H1 (cell line): Measurements from ENCODE around the gene CTSW. TPM values are rescaled to one million over a fixed set of nuclear protein-coding genes. Genes with fewer than 3 reads are reported as not detected.

Experiments
- CTCF ChIA-PET: fragments of 300-600 bp; sonication (Branson Sonifier 250); formaldehyde crosslinking; loops from one replicate; lab custom pipeline; 2021; ENCODE audit not compliant: partially characterized antibody; lab: Charles Lee
- POLR2A ChIA-PET: fragments of 300-600 bp; sonication (Branson Sonifier 250); formaldehyde crosslinking; loops from one replicate; lab custom pipeline; 2021; ENCODE audit warnings: inconsistent platforms; ENCODE audit not compliant: partially characterized antibody; lab: Charles Lee
- DNase-seq, 2 experiments: peaks; one replicate each; pipeline versions ENCODE4 v3.0.0 to v3.0.0-alpha.2; 2010 to 2022; ENCODE audit warnings: low spot score in 2 of 2, low read depth in 1 of 2, mixed read lengths in 1 of 2
- FAIRE-seq: peaks from 2 replicates; lab custom pipeline; 2011; peaks lifted over from hg19 to GRCh38; lab: Jason Lieb, UNC
- H2AFZ ChIP-seq: 2 replicates; pipeline ENCODE4 v1.8.1; 2012; ENCODE audit warnings: low read length, inconsistent platforms
- H2AK5ac ChIP-seq: 2 replicates; pipeline ENCODE4 v1.6.1; 2013; ENCODE audit warnings: low read depth, low read length
- H2BK120ac ChIP-seq: replicated peaks from 2 replicates; pipeline ENCODE3; 2013; ENCODE audit warnings: low read depth, low read length, inconsistent platforms
- H2BK12ac ChIP-seq: 2 replicates; pipeline ENCODE4 v1.6.1; 2013; ENCODE audit warnings: low read depth, low read length
- H2BK15ac ChIP-seq: 2 replicates; pipeline ENCODE4 v1.6.1; 2013; ENCODE audit warnings: low read length
- H2BK20ac ChIP-seq: 2 replicates; pipeline ENCODE4 v1.6.1; 2013; ENCODE audit warnings: low read length
- H2BK5ac ChIP-seq: 2 replicates; pipeline ENCODE4 v1.6.1; 2013; ENCODE audit warnings: low read depth, low read length
- H3K14ac ChIP-seq: 2 replicates; pipeline ENCODE4 v1.6.1; 2013; ENCODE audit warnings: inconsistent platforms; ENCODE audit not compliant: insufficient read length
- H3K18ac ChIP-seq: 2 replicates; pipeline ENCODE4 v1.6.1; 2013; ENCODE audit warnings: low read length; ENCODE audit errors: extremely low read depth
- H3K23ac ChIP-seq: 2 replicates; pipeline ENCODE4 v1.6.1; 2013; ENCODE audit warnings: inconsistent platforms; ENCODE audit not compliant: insufficient read length
- H3K23me2 ChIP-seq: 2 replicates; pipeline ENCODE4 v1.6.1; 2013; ENCODE audit warnings: low read depth, low read length
- H3K27ac ChIP-seq: 2 replicates; pipeline ENCODE4 v1.6.1; 2011; ENCODE audit warnings: low read depth, low read length, inconsistent platforms
- H3K27me3 ChIP-seq, 4 experiments: replicated peaks in 1 of 4; 1 replicate in 1 of 4; 2 replicates in 3 of 4; pipeline versions ENCODE4 v1.6.1 to v1.8.1; 2011 to 2013; ENCODE audit warnings: low read length in 3 of 4, mild to moderate bottlenecking in 3 of 4, inconsistent platforms in 2 of 4, mixed read lengths in 2 of 4, moderate library complexity in 1 of 4; ENCODE audit not compliant: control insufficient read depth in 3 of 4, insufficient read depth in 3 of 4; ENCODE audit errors: extremely low read depth in 1 of 4
- H3K36me3 ChIP-seq, 4 experiments: 2 replicates each; pipeline versions ENCODE4 v1.6.1 to v1.8.1; 2011 to 2013; ENCODE audit warnings: mild to moderate bottlenecking in 4 of 4, low read length in 3 of 4, moderate library complexity in 2 of 4, control low read depth in 1 of 4, inconsistent platforms in 1 of 4; ENCODE audit not compliant: insufficient read depth in 4 of 4, control insufficient read depth in 2 of 4
- H3K4ac ChIP-seq: replicated peaks from 2 replicates; pipeline ENCODE3; 2013; ENCODE audit warnings: low read length, low read depth, mixed read lengths, inconsistent platforms; ENCODE audit not compliant: insufficient read length
- H3K4me1 ChIP-seq, 4 experiments: replicated peaks in 1 of 4; 1 replicate in 1 of 4; 2 replicates in 3 of 4; pipeline versions ENCODE4 v1.6.1 to v1.8.1; 2011 to 2013; ENCODE audit warnings: low read length in 3 of 4, inconsistent platforms in 2 of 4, mixed read lengths in 1 of 4; ENCODE audit not compliant: insufficient read depth in 4 of 4, control insufficient read depth in 3 of 4
- H3K4me2 ChIP-seq, 2 experiments: 2 replicates each; pipeline versions ENCODE4 v1.6.1 to v1.8.1; 2011 to 2013; ENCODE audit warnings: low read depth in 2 of 2, low read length in 2 of 2, control low read depth in 1 of 2, inconsistent platforms in 1 of 2, mild to moderate bottlenecking in 1 of 2; ENCODE audit not compliant: insufficient read depth in 1 of 2
- H3K4me3 ChIP-seq, 4 experiments: fragments of 200-600, 300-600 bp in 1 of 4; sonication (generic), shearing (Covaris generic), sonication (Bioruptor Twin) in 1 of 4; 2 replicates each; pipeline versions ENCODE4 v1.5.1 to v1.8.1; 2011 to 2016; ENCODE audit warnings: low read length in 4 of 4, low read depth in 3 of 4, control low read depth in 2 of 4, inconsistent platforms in 2 of 4, mild to moderate bottlenecking in 2 of 4, mixed read lengths in 1 of 4, moderate library complexity in 1 of 4; ENCODE audit not compliant: insufficient read depth in 2 of 4; ENCODE audit errors: extremely low read depth in 1 of 4
- H3K56ac ChIP-seq: replicated peaks from 2 replicates; pipeline ENCODE3; 2013; ENCODE audit warnings: low read depth, mild to moderate bottlenecking, mixed read lengths, low read length, inconsistent platforms; ENCODE audit not compliant: insufficient read length
- H3K79me1 ChIP-seq: 2 replicates; pipeline ENCODE4 v1.6.1; 2013; ENCODE audit warnings: low read depth, low read length, control low read depth
- H3K79me2 ChIP-seq, 2 experiments: 2 replicates each; pipeline versions ENCODE4 v1.6.1 to v1.8.1; 2012 to 2013; ENCODE audit warnings: low read length in 2 of 2, mild to moderate bottlenecking in 2 of 2, inconsistent platforms in 1 of 2; ENCODE audit not compliant: insufficient read depth in 2 of 2, control insufficient read depth in 1 of 2
- H3K9ac ChIP-seq, 4 experiments: replicated peaks in 1 of 4; 1 replicate in 1 of 4; 2 replicates in 3 of 4; pipeline versions ENCODE4 v1.6.1 to v1.8.1; 2011 to 2013; ENCODE audit warnings: low read depth in 3 of 4, low read length in 3 of 4, control low read depth in 2 of 4, mild to moderate bottlenecking in 2 of 4, moderate library complexity in 2 of 4, inconsistent platforms in 1 of 4; ENCODE audit errors: extremely low read depth in 1 of 4
- H3K9me3 ChIP-seq, 2 experiments: 2 replicates each; pipeline versions ENCODE4 v1.6.1 to v1.8.1; 2012 to 2013; ENCODE audit warnings: mild to moderate bottlenecking in 2 of 2, moderate library complexity in 2 of 2, control low read depth in 1 of 2, inconsistent platforms in 1 of 2, low read depth in 1 of 2, low read length in 1 of 2, mixed read lengths in 1 of 2; ENCODE audit not compliant: insufficient read depth in 2 of 2
- H4K20me1 ChIP-seq, 2 experiments: replicated peaks in 1 of 2; 2 replicates each; pipeline versions ENCODE3 to v1.8.1; 2011 to 2013; ENCODE audit warnings: inconsistent platforms in 2 of 2, low read length in 2 of 2, mild to moderate bottlenecking in 1 of 2; ENCODE audit not compliant: insufficient read depth in 2 of 2, control insufficient read depth in 1 of 2
- H4K5ac ChIP-seq: 2 replicates; pipeline ENCODE4 v1.6.1; 2013; ENCODE audit warnings: low read length, low read depth, mixed read lengths, inconsistent platforms; ENCODE audit not compliant: insufficient read length
- H4K8ac ChIP-seq: 2 replicates; pipeline ENCODE4 v1.8.0; 2013; ENCODE audit warnings: mild to moderate bottlenecking, moderate library complexity, low read length, inconsistent platforms; ENCODE audit not compliant: insufficient read depth; ENCODE audit errors: extremely low read depth
- H4K91ac ChIP-seq: replicated peaks from 2 replicates; pipeline ENCODE3; 2013; ENCODE audit warnings: low read length, mixed read lengths, inconsistent platforms; ENCODE audit not compliant: insufficient read length
- BCL11A ChIP-seq, 2 experiments: IDR thresholded peaks; one replicate each; pipeline ENCODE4 v1.6.1; 2011; ENCODE audit warnings: low read depth in 2 of 2, low read length in 2 of 2, mild to moderate bottlenecking in 2 of 2
- BRCA1 ChIP-seq: IDR thresholded peaks from 2 replicates; pipeline ENCODE4 v1.6.1; 2012; ENCODE audit warnings: low read depth, low read length, improper control_type of control experiment
- CREB1 ChIP-seq: IDR thresholded peaks from 2 replicates; pipeline ENCODE4 v1.6.1; 2012; ENCODE audit warnings: inconsistent platforms
- HDAC6 ChIP-seq: IDR thresholded peaks from one replicate; pipeline ENCODE4 v1.7.1; 2012; ENCODE audit warnings: low read depth, mild to moderate bottlenecking, inconsistent platforms, low read length, moderate library complexity
- JUND ChIP-seq: IDR thresholded peaks from 2 replicates; pipeline ENCODE4 v1.6.1; 2011; ENCODE audit warnings: mild to moderate bottlenecking, improper control_type of control experiment, low read length
- RXRA ChIP-seq: IDR thresholded peaks from 2 replicates; pipeline ENCODE4 v1.6.1; 2011; ENCODE audit warnings: low read depth, mild to moderate bottlenecking, low read length, moderate library complexity; ENCODE audit not compliant: insufficient read depth
- SIX5 ChIP-seq: IDR thresholded peaks from 2 replicates; pipeline ENCODE4 v1.6.1; 2011; ENCODE audit warnings: mild to moderate bottlenecking, low read depth, low read length
- SP2 ChIP-seq: IDR thresholded peaks from 2 replicates; pipeline ENCODE4 v1.6.1; 2012; ENCODE audit warnings: mild to moderate bottlenecking, low read length, inconsistent platforms
- TEAD4 ChIP-seq: IDR thresholded peaks from 2 replicates; pipeline ENCODE4 v1.6.1; 2012; ENCODE audit warnings: low read depth, low read length, inconsistent platforms, mixed read lengths
- ZNF274 ChIP-seq: IDR thresholded peaks from 2 replicates; pipeline ENCODE4 v1.7.0; 2012; ENCODE audit warnings: low read length, borderline replicate concordance; ENCODE audit errors: extremely low read depth
- WGBS, 2 experiments: shearing (Covaris generic) in 1 of 2; methylation state at CpG; one replicate each; pipeline versions ENCODE4 v1.1.6 to v1.1.7; 2013 to 2015; ENCODE audit warnings: low lambda C conversion rate in 2 of 2, mixed read lengths in 2 of 2, inconsistent platforms in 1 of 2, low coverage in 1 of 2, missing lambda C conversion rate in 1 of 2; ENCODE audit not compliant: insufficient replicate concordance in 2 of 2, insufficient coverage in 1 of 2, insufficient read length in 1 of 2; ENCODE audit errors: extremely low coverage in 1 of 2, missing lambda C conversion rate in 1 of 2; 5-methylcytosine and 5-hydroxymethylcytosine counted together
- polyA plus RNA-seq, 7 experiments: library from polyadenylated mRNA; depleted of rRNA in 3 of 7; stranded (reverse) in 5 of 7; unstranded in 2 of 7; fragments of >200 nt in 5 of 7; fragments of 200-250 nt in 2 of 7; gene quantifications; 1 replicate in 5 of 7; 2 replicates in 1 of 7; 4 replicates in 1 of 7; pipeline versions ENCODE4 v1.2.1 to v1.2.3, GENCODE V29; 2011 to 2013; ENCODE audit warnings: missing spikeins in 2 of 7, mixed read lengths in 2 of 7
- total RNA-seq: library from RNA; stranded (reverse); fragmentation: NEBNext Ultra II Directional; extraction: Animal tissue kit (Norgen Biotek cat#: 25700); gene quantifications from 2 replicates; pipeline ENCODE4 v1.2.1, GENCODE V29; 2021

The CTSW gene
- total and polyA plus RNA-seq, 2 of the 8 experiments (the other 6 are each of a cell fraction or from before 2014, with no cell fraction given): not detected

GRCh38 chr11:65921876-65922275, 42.2 kb downstream of the CTSW start:
- TF ChIP-seq JUND (no peak), SP2 (no peak), CREB1 (no peak), TEAD4 (no peak), SIX5 (no peak), ZNF274 (no peak), BCL11A (IDR thresholded peaks at IDR 0.05; ENCODE audit: low read depth in 2 of 2, low read length in 2 of 2) (no peak), BRCA1 (no peak), RXRA (no peak), HDAC6 (no peak)
- TF ChIP-seq, all 59 proteins: peak for 0
- H2BK20ac ChIP-seq: no peak overlapping the region
- no peak overlapping the region for H3K4ac ChIP-seq

More at GRCh38 chr11:65921876-65922275, 42.2 kb downstream of the CTSW start:
- Histone ChIP-seq H3K56ac (no peak overlapping the region), H2BK12ac (no peak overlapping the region), H3K18ac (no peak overlapping the region), H4K20me1 (peaks cover 0 to 3% of the 10 kb centered on the region in 2 experiments), H3K23ac (no peak overlapping the region), H3K79me1 (peaks cover 7% of the 10 kb centered on the region; the same call in 1 of the 2 replicates), H4K91ac (no peak overlapping the region), H3K27ac (no peak overlapping the region), H3K23me2 (peaks cover 13% of the 10 kb centered on the region; the same call in 1 of the 2 replicates), H3K14ac (no peak overlapping the region), H3K9ac (no peak overlapping the region), H3K9me3 (no peaks in the 10 kb centered on the region), H2BK15ac (no peak overlapping the region), H4K5ac (no peak overlapping the region), H4K8ac (no peak overlapping the region), H3K4me2 (no peak overlapping the region), H3K79me2 (peaks cover 0 to 7% of the 10 kb centered on the region in 2 experiments; a peak in 2 of 4 replicates), H2AK5ac (no peak overlapping the region), H3K27me3 (no peaks in the 10 kb centered on the region), H3K4me1 (peaks cover 0 to 15% (median 9%) of the 10 kb centered on the region in 4 experiments; a peak in 3 of 7 replicates), H3K36me3 (peaks cover 0 to 8% (median 5%) of the 10 kb centered on the region in 4 experiments; a peak in 4 of 8 replicates), H2BK120ac (no peak overlapping the region), H2BK5ac (no peak overlapping the region), H2AFZ (no peak overlapping the region), H3K4me3 (no peak overlapping the region)
- ChIA-PET POLR2A (interaction anchor here (0.8 to 3.0 kb wide), 5 partner anchors 10 to 49 kb away, joined by 3 to 12 read pairs (median 4); no protein-coding TSS in a partner anchor), CTCF (interaction anchor here (0.6 to 3.5 kb wide), 8 partner anchors 9 to 381 kb away, joined by 3 to 19 read pairs (median 4); partner anchors contain the start of gene FIBP)
- WGBS, 2 experiments: 98% methylated on average over 7 of the region's 10 CpGs; no CpG with 5 or more reads in 1 of the 2 experiments
- FAIRE-seq (no peak), DNase-seq (no peak)
